Activated CD4-positive, alpha-beta T cell treated with anti-CD3 and anti-CD28 coated beads for 36 hours (primary cell): ENCODE results near the gene PPP1R37. TPM values are rescaled to one million over a fixed set of nuclear protein-coding genes. Genes with fewer than 3 reads are reported as not detected.
"Not testable (repeated sequence)": the region's sequence is repeated elsewhere in the genome, so short reads cannot be mapped to it uniquely, and the experiment has no call there.

Experiments
- ATAC-seq: fragments of 200-7000 bp; cut with Tn5 transposase; one replicate; pipeline ENCODE4 v1.10.0; 2021; ENCODE audit warnings: mild to moderate bottlenecking, moderate library complexity
- CTCF ChIA-PET: fragments of 350-600 bp; sonication (Branson Sonifier 250); formaldehyde crosslinking; loops from one replicate; lab custom pipeline; 2021; ENCODE audit warnings: antibody characterized with exemption; lab: Charles Lee
- POLR2A ChIA-PET: fragments of 350-600 bp; sonication (Branson Sonifier 250); formaldehyde crosslinking; loops from one replicate; lab custom pipeline; 2021; ENCODE audit warnings: antibody characterized with exemption, inconsistent platforms; lab: Charles Lee
- DNase-seq: peaks from one replicate; pipeline ENCODE4 v3.0.0-alpha.2; 2020
- H3K27ac Mint-ChIP-seq: one replicate; pipeline ENCODE4 v1.8.0; 2021; ENCODE audit warnings: mixed read lengths
- H3K27me3 Mint-ChIP-seq: one replicate; pipeline ENCODE4 v1.8.0; 2021; ENCODE audit warnings: mixed read lengths
- H3K36me3 Mint-ChIP-seq: one replicate; pipeline ENCODE4 v1.8.0; 2021; ENCODE audit warnings: low read depth, mixed read lengths
- H3K4me1 Mint-ChIP-seq: one replicate; pipeline ENCODE4 v1.8.0; 2021; ENCODE audit warnings: mixed read lengths
- H3K4me3 Mint-ChIP-seq: one replicate; pipeline ENCODE4 v1.8.0; 2021; ENCODE audit warnings: mild to moderate bottlenecking, moderate library complexity, mixed read lengths
- H3K9me3 Mint-ChIP-seq: one replicate; pipeline ENCODE4 v1.8.0; 2021; ENCODE audit warnings: low read depth, mixed read lengths
- intact Hi-C, 2 experiments: fragments of 100-400 bp; cut with DNase I in 1 of 2; cut with micrococcal nuclease in 1 of 2; formaldehyde crosslinking; loops; one replicate each; pipeline versions ENCODE4 v1.14.2 to v1.15.1; 2022 to 2024; cut with DNase I, micrococcal nuclease
- total RNA-seq, 2 experiments: library from RNA; stranded (reverse); gene quantifications; one replicate each; pipeline ENCODE4 v1.2.3, GENCODE V29; 2021

Gene PPP1R37
- total RNA-seq, 2 experiments from 2014 or later: 12.5 to 14.1 TPM

GRCh38 chr19:45117671-45118070, 24.7 kb downstream of the PPP1R37 start:
- no peaks in the 10 kb centered on the region for H3K36me3 Mint-ChIP-seq
- intact Hi-C loops: loop anchor here in 1 of 2 experiments (1.0 kb wide), 2 partner anchors 24 to 227 kb away; partner anchors contain the start of gene PPP1R37
- DNase-seq (peak; percentile 49), ATAC-seq (peak; percentile 18)
- ChIA-PET POLR2A (interaction anchor here (0.8 to 1.1 kb wide), 2 partner anchors 12 to 25 kb away, joined by 3 read pairs; partner anchors contain the start of gene PPP1R37), CTCF (interaction anchor here (0.5 to 1.9 kb wide), 6 partner anchors 12 to 524 kb away, joined by 3 to 5 read pairs (median 4); partner anchors contain the start of gene PPP1R37)
- no peaks in the 10 kb centered on the region for H3K27me3 Mint-ChIP-seq
- no peaks in the 10 kb centered on the region for H3K9me3 Mint-ChIP-seq
- H3K27ac Mint-ChIP-seq: no peak overlapping the region
- H3K4me1 Mint-ChIP-seq: peaks cover 69% of the 10 kb centered on the region
- no peak overlapping the region for H3K4me3 Mint-ChIP-seq

- POLR2A ChIA-PET: interaction anchor here (0.5 to 1.1 kb wide), 4 partner anchors 25 to 353 kb away, joined by 3 to 5 read pairs (median 3); partner anchors contain the start of gene PPP1R37
- no peaks in the 10 kb centered on the region for H3K27me3 Mint-ChIP-seq
- CTCF ChIA-PET: interaction anchor here (0.7 to 1.9 kb wide), 4 partner anchors 15 to 64 kb away, joined by 3 to 5 read pairs (median 4); partner anchors contain the start of gene PPP1R37
- intact Hi-C loops: no loop called here
- DNase-seq (peak; percentile 23), ATAC-seq (no peak)
- no peak overlapping the region for H3K4me3 Mint-ChIP-seq
- no peak overlapping the region for H3K27ac Mint-ChIP-seq
- H3K36me3 Mint-ChIP-seq: no peaks in the 10 kb centered on the region
- peaks cover 69% of the 10 kb centered on the region for H3K4me1 Mint-ChIP-seq
- no peaks in the 10 kb centered on the region for H3K9me3 Mint-ChIP-seq
Measured at GRCh38 chr19:45118106-45118505, 25.1 kb downstream of the PPP1R37 start.

- ChIA-PET CTCF (interaction anchor here (0.5 to 1.9 kb wide), 5 partner anchors 12 to 416 kb away, joined by 3 to 4 read pairs (median 3); partner anchors contain the start of gene PPP1R37), POLR2A (interaction anchor here (0.5 to 0.9 kb wide), 4 partner anchors 36 to 354 kb away, joined by 3 to 5 read pairs (median 4); no protein-coding TSS in a partner anchor)
- Mint-ChIP-seq H3K27ac (peak overlapping the region; percentile 19), H3K4me1 (peaks cover 69% of the 10 kb centered on the region), H3K4me3 (peak overlapping the region; percentile 39)
- peak; percentile 17 for ATAC-seq
- DNase-seq: peak; percentile 46
- intact Hi-C loops, H3K27me3 Mint-ChIP-seq, H3K9me3 Mint-ChIP-seq, H3K36me3 Mint-ChIP-seq: not testable (repeated sequence)
Measured at GRCh38 chr19:45118591-45119355, 25.8 kb downstream of the PPP1R37 start.

GRCh38 chr19:45119582-45119981, 26.6 kb downstream of the PPP1R37 start:
- DNase-seq (no peak), ATAC-seq (no peak)
- Mint-ChIP-seq H3K27me3 (no peaks in the 10 kb centered on the region), H3K36me3 (no peaks in the 10 kb centered on the region), H3K4me3 (no peak overlapping the region), H3K27ac (no peak overlapping the region), H3K4me1 (peaks cover 69% of the 10 kb centered on the region), H3K9me3 (no peaks in the 10 kb centered on the region)
- POLR2A ChIA-PET: no interaction called here
- CTCF ChIA-PET: interaction anchor here (0.5 to 1.2 kb wide), 2 partner anchors 11 to 415 kb away, joined by 3 to 4 read pairs; no protein-coding TSS in a partner anchor
- intact Hi-C loops: no loop called here

- POLR2A ChIA-PET: no interaction called here
- Mint-ChIP-seq H3K36me3 (no peaks in the 10 kb centered on the region), H3K27me3 (no peaks in the 10 kb centered on the region), H3K27ac (peak overlapping the region; percentile 37), H3K9me3 (no peaks in the 10 kb centered on the region), H3K4me3 (no peak overlapping the region), H3K4me1 (peaks cover 55% of the 10 kb centered on the region)
- ATAC-seq: no peak
- intact Hi-C loops: no loop called here
- CTCF ChIA-PET: interaction anchor here (0.6 kb wide), 1 partner anchor 26 kb away, joined by 4 read pairs; no protein-coding TSS in a partner anchor
- DNase-seq: peak; percentile 38
Measured at GRCh38 chr19:45121827-45122345, 28.9 kb downstream of the PPP1R37 start.

GRCh38 chr19:45122832-45123231, 29.9 kb downstream of the PPP1R37 start:
- H3K27me3 Mint-ChIP-seq: no peaks in the 10 kb centered on the region

GRCh38 chr19:45123440-45123850, 30.5 kb downstream of the PPP1R37 start:
- Mint-ChIP-seq H3K4me1 (peaks cover 40% of the 10 kb centered on the region), H3K36me3 (no peaks in the 10 kb centered on the region), H3K9me3 (no peaks in the 10 kb centered on the region), H3K4me3 (no peak overlapping the region), H3K27me3 (no peaks in the 10 kb centered on the region), H3K27ac (no peak overlapping the region)
- ChIA-PET POLR2A (no interaction called here), CTCF (no interaction called here)
- intact Hi-C loops: no loop called here
- ATAC-seq: no peak
- no peak for DNase-seq

More at GRCh38 chr19:45122832-45123231, 29.9 kb downstream of the PPP1R37 start:
- Mint-ChIP-seq H3K27ac (no peak overlapping the region), H3K9me3 (no peaks in the 10 kb centered on the region), H3K4me1 (peaks cover 46% of the 10 kb centered on the region), H3K36me3 (no peaks in the 10 kb centered on the region), H3K4me3 (no peak overlapping the region)
- intact Hi-C loops: no loop called here
- ATAC-seq (no peak), DNase-seq (no peak)
- POLR2A ChIA-PET: no interaction called here
- CTCF ChIA-PET: no interaction called here

GRCh38 chr19:45124021-45124420, 31.0 kb downstream of the PPP1R37 start:
- DNase-seq (no peak), ATAC-seq (no peak)
- Mint-ChIP-seq H3K4me1 (peaks cover 35% of the 10 kb centered on the region), H3K27me3 (no peaks in the 10 kb centered on the region), H3K4me3 (no peak overlapping the region), H3K27ac (no peak overlapping the region), H3K9me3 (no peaks in the 10 kb centered on the region), H3K36me3 (no peaks in the 10 kb centered on the region)
- intact Hi-C loops: no loop called here
- ChIA-PET POLR2A (no interaction called here), CTCF (no interaction called here)

- DNase-seq (no peak), ATAC-seq (no peak)
- Mint-ChIP-seq H3K36me3 (no peaks in the 10 kb centered on the region), H3K27ac (no peak overlapping the region), H3K9me3 (no peaks in the 10 kb centered on the region), H3K4me3 (no peak overlapping the region), H3K27me3 (no peaks in the 10 kb centered on the region), H3K4me1 (peaks cover 28% of the 10 kb centered on the region)
- ChIA-PET POLR2A (interaction anchor here (0.8 kb wide), 1 partner anchor 34 kb away, joined by 3 read pairs; no protein-coding TSS in a partner anchor), CTCF (interaction anchor here (0.6 to 1.5 kb wide), 5 partner anchors 12 to 214 kb away, joined by 3 to 7 read pairs (median 4); no protein-coding TSS in a partner anchor)
- intact Hi-C loops: loop anchor here (5.0 kb wide), 2 partner anchors 33 to 48 kb away; partner anchors contain the start of genes GEMIN7 (in 1 of the 2), PPP1R37 (in 1 of the 2) and ZNF296 (in 1 of the 2)
Measured at GRCh38 chr19:45125360-45125759, 32.4 kb downstream of the PPP1R37 start.

- H3K4me3 Mint-ChIP-seq: no peak overlapping the region
- CTCF ChIA-PET: interaction anchor here (0.6 to 1.5 kb wide), 7 partner anchors 13 to 215 kb away, joined by 3 to 7 read pairs (median 3); no protein-coding TSS in a partner anchor
- ATAC-seq (peak; percentile 85), DNase-seq (peak; percentile 87)
- H3K36me3 Mint-ChIP-seq: no peaks in the 10 kb centered on the region
- intact Hi-C loops: loop anchor here (1.0 to 5.0 kb wide), 4 partner anchors 33 to 137 kb away; partner anchors contain the start of genes PPP1R37 (in 2 of the 2), GEMIN7 (in 1 of the 2) and ZNF296 (in 1 of the 2)
- no peak overlapping the region for H3K27ac Mint-ChIP-seq
- H3K4me1 Mint-ChIP-seq: peaks cover 24% of the 10 kb centered on the region
- POLR2A ChIA-PET: interaction anchor here (0.6 kb wide), 1 partner anchor 79 kb away, joined by 4 read pairs; no protein-coding TSS in a partner anchor
- H3K9me3 Mint-ChIP-seq: no peaks in the 10 kb centered on the region
- no peaks in the 10 kb centered on the region for H3K27me3 Mint-ChIP-seq
Measured at GRCh38 chr19:45125975-45126493, 33.1 kb downstream of the PPP1R37 start.
